Neuron (in vitro differentiated cells): Measurements from ENCODE around the gene MYT1.

Experiments used
- H2AFZ ChIP-seq: one replicate; pipeline ENCODE4 v1.6.1; 2013; ENCODE audit warnings: low read depth, mild to moderate bottlenecking, inconsistent platforms, low read length, moderate library complexity
- H3K27me3 ChIP-seq: one replicate; pipeline ENCODE4 v1.6.1; 2013; ENCODE audit warnings: low read length; ENCODE audit not compliant: insufficient read depth
- H3K36me3 ChIP-seq: one replicate; pipeline ENCODE4 v1.6.1; 2013; ENCODE audit warnings: low read length; ENCODE audit not compliant: insufficient read depth
- H3K4me1 ChIP-seq: one replicate; pipeline ENCODE4 v1.6.1; 2013; ENCODE audit warnings: low read length; ENCODE audit not compliant: insufficient read depth
- H3K4me3 ChIP-seq: 2 replicates; pipeline ENCODE4 v1.5.1; 2013; ENCODE audit warnings: mild to moderate bottlenecking, low read length, moderate library complexity
- H3K9me3 ChIP-seq: one replicate; pipeline ENCODE4 v1.6.1; 2013; ENCODE audit warnings: low read length

MYT1 gene

GRCh38 chr20:64160526-64161355 is 3.5 kb upstream of the MYT1 start:
- Histone ChIP-seq H3K4me1 (peaks cover 63% of the 10 kb centered on the region), H2AFZ (no peak overlapping the region), H3K9me3 (no peaks in the 10 kb centered on the region), H3K27me3 (peaks cover 17% of the 10 kb centered on the region), H3K4me3 (peak overlapping the region; percentile 39), H3K36me3 (no peaks in the 10 kb centered on the region)

DNA sequence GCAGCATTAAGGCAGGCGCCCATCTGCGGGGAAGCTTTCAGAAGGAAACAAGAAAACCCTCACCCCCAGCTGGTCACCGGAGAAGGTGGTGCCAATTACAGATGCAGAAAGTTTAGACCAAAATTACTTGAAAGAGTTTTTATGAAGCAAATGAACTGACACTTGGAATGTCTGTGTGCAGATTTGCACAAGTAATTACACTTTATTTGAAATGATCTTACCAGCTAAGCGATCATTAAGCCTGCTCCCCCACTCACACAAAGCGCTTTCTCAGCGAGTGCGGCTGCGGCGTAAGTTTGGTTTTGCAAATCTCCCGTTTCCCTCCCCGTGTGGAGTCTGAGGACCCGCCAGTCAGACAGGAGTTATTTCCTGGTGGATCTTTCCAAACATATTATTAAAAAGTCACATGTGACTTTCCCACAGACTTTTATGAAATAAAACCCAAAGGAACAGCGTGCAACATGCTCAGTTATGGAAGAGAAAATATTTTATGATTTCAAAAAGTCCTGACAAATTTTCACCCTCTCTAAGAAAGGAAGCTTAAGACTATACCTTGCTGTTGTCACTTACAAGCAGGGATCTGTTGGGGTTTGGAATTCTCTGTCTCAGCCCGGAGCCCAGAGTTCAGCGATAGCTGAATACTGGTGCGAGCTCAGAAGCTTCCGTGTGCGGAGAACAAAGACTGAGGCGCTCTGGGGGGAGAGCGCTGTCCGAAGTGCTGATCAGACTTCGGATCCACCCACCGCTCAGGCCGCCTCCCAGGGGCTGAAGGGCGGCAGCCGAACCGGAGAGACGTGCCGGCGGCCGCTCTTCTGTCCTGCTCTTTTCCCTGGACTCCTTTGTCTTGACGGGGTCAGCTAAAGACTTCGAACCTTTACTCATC is 2.7 kb upstream of the MYT1 start:
- H3K27me3 ChIP-seq = peaks cover 17% of the 10 kb centered on the region
- H3K4me1 ChIP-seq = peaks cover 56% of the 10 kb centered on the region
- no peak overlapping the region for H2AFZ ChIP-seq
- no peaks in the 10 kb centered on the region for H3K36me3 ChIP-seq
- H3K4me3 ChIP-seq = peak overlapping the region; percentile 39
- H3K9me3 ChIP-seq = no peaks in the 10 kb centered on the region

- Histone ChIP-seq H3K4me1 (peaks cover 52% of the 10 kb centered on the region), H3K9me3 (no peaks in the 10 kb centered on the region), H3K36me3 (no peaks in the 10 kb centered on the region), H2AFZ (no peak overlapping the region), H3K27me3 (peaks cover 17% of the 10 kb centered on the region), H3K4me3 (peak overlapping the region; percentile 39)
Observed at GRCh38 chr20:64162239-64162910, 1.9 kb upstream of the MYT1 start.

DNA sequence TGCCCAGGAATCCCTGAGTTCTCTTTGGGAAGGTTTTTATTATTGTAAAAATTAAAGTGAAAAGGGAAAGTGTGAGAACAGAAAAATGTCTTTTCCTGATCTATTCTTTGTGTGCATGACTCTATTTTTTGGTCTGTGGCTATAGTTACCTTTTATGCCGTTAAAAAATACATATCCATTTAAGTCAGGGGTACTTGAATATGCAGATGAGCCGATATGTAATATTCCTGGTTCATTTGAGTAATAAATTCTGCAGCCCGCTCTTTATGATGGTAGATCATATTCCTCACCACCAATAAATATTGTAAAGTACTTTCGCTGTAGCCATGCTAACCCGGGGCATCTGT is 503 bp upstream of the MYT1 start:
- Histone ChIP-seq H2AFZ (no peak overlapping the region), H3K4me1 (peaks cover 52% of the 10 kb centered on the region), H3K27me3 (peaks cover 19% of the 10 kb centered on the region), H3K9me3 (no peaks in the 10 kb centered on the region), H3K4me3 (no peak overlapping the region), H3K36me3 (no peaks in the 10 kb centered on the region)

DNA sequence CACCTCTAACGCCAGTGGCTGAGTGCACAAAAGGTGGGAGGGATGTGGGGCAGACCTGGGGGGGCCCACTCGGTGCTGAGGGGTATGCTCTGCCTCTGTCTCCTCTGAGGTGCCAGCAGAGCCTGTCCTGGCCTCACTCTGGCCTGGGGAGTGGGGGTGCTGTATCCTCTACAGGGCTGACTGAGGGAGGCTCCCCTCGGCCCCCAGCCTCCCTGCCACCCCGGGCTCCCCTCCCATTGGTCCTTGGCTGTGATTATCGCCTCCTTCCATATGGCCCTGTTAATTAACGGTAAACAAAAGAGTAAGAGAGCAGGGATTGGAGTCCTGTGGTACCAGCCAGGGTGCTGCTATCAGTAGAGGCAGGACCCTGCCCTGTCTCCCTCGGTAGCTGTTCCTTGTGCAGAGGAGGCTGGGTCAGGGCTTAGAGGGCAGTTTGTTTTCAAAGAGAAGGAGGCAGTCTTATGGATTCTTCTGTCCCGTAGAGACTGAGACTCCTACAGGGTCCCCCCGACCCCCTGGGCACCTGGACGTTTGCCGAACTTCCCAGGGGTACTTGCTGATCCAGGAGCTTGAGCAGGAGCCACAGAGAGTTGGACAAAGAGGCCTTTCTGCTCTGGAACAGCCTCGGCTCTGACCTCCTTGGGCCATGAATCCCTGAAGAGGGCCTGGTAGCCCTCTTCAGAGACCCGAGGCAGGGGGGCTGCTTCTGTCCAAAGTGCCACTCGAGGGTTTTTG is 1.8 kb downstream of the MYT1 start:
- H3K27me3 ChIP-seq = peaks cover 15% of the 10 kb centered on the region
- H3K36me3 ChIP-seq = no peaks in the 10 kb centered on the region
- peaks cover 36% of the 10 kb centered on the region for H3K4me1 ChIP-seq
- no peak overlapping the region for H2AFZ ChIP-seq
- H3K4me3 ChIP-seq = no peak overlapping the region
- H3K9me3 ChIP-seq = no peaks in the 10 kb centered on the region

- H3K27me3 ChIP-seq = peaks cover 11% of the 10 kb centered on the region
- H3K4me3 ChIP-seq = no peak overlapping the region
- H3K9me3 ChIP-seq = no peaks in the 10 kb centered on the region
- no peak overlapping the region for H2AFZ ChIP-seq
- H3K4me1 ChIP-seq = peaks cover 27% of the 10 kb centered on the region
- no peaks in the 10 kb centered on the region for H3K36me3 ChIP-seq
Observed at GRCh38 chr20:64166721-64167615, 2.7 kb downstream of the MYT1 start.

DNA sequence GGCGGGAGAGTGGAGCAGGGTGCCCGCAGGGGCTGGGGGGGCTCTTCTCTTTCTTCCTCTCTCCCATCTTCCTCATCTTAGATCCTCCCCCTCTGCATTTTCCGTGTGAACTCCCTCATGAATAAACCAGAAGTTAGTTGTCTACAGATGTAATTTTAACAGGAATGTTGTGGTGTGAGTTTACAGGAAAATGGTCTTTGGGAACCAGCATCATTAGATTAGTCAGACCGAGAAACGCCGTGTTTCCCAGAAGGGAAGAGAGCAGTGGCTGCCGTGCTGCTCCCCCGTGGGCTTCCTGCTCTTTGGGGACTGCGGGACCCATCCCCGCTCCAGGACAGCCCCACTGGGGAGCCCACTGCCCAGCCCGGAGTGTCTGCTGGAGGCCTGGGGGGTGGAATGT is 3.4 kb downstream of the MYT1 start:
- Histone ChIP-seq H3K36me3 (no peaks in the 10 kb centered on the region), H3K9me3 (no peaks in the 10 kb centered on the region), H3K4me1 (peaks cover 20% of the 10 kb centered on the region), H3K4me3 (no peak overlapping the region), H2AFZ (no peak overlapping the region), H3K27me3 (peaks cover 13% of the 10 kb centered on the region)

DNA sequence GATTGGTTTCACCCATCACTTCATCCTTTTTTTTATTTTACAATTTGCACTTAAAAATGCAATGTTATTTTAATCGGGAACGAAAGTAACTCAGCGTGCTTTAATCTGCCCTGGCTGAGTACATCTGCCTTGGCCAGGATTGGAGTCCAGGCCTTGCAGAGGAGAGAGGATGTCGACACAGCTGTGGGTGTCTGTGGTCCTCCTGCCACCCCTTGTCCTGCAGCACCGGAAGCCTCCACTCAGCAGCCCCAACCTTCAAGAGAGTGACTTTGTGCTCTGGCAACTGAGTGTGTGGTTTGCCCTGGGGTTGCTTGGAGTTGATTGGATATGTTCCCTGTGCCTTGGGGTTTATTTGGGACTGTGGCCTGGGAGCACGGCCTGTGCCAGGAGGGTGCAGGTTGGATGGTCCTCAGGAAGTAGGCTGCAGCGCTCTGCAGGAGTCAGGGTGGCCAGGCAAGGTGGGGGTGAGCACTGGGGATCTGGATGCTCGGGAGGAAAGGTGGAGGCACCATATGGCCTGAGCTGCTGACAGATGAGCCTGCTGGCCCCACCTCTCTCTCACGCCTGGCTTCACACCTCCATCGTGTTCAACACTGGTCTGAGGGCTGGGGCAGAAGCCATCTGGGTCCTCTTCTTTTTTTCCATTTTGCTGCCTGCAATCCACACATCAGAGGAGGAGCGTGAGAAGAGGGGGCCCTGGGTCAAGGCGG is 4.3 kb downstream of the MYT1 start:
- Histone ChIP-seq H3K4me1 (peaks cover 11% of the 10 kb centered on the region), H3K4me3 (no peak overlapping the region), H3K9me3 (no peaks in the 10 kb centered on the region), H3K36me3 (no peaks in the 10 kb centered on the region), H3K27me3 (peaks cover 21% of the 10 kb centered on the region), H2AFZ (no peak overlapping the region)

DNA sequence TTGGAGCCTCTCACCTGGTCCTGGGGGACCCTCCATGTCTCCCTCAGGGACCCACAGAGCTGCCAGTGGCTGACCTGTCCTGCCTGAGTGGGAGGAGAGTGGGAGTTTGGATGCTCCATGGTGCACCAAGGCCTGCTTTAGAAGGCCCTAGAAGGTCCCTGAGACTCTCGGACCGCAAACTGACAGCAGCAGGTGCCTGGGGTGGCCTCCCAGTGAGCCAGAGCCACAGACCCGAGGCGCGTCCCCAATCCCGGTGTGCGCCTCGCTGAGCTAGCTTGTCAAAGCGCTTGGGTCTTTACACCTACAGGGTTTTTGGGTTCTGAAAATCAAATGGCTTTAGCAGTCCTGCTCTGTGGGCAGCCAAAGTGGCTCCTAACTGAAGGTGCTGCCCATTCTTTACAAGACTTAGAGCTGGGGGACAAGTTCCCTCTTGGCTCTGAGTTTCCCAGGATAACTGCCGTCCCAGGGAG is 4.9 kb downstream of the MYT1 start:
- no peaks in the 10 kb centered on the region for H3K36me3 ChIP-seq
- H2AFZ ChIP-seq = no peak overlapping the region
- H3K9me3 ChIP-seq = no peaks in the 10 kb centered on the region
- H3K4me1 ChIP-seq = peaks cover 7% of the 10 kb centered on the region
- peaks cover 22% of the 10 kb centered on the region for H3K27me3 ChIP-seq
- no peak overlapping the region for H3K4me3 ChIP-seq

GRCh38 chr20:64171211-64171610 is 7.0 kb downstream of the MYT1 start:
- no peaks in the 10 kb centered on the region for H3K36me3 ChIP-seq
- no peaks in the 10 kb centered on the region for H3K9me3 ChIP-seq
- no peak overlapping the region for H3K4me3 ChIP-seq
- H2AFZ ChIP-seq = no peak overlapping the region
- peaks cover 3% of the 10 kb centered on the region for H3K4me1 ChIP-seq
- peaks cover 18% of the 10 kb centered on the region for H3K27me3 ChIP-seq

GRCh38 chr20:64173116-64173515 is 8.9 kb downstream of the MYT1 start:
- Histone ChIP-seq H3K9me3 (no peaks in the 10 kb centered on the region), H3K4me3 (no peak overlapping the region), H3K27me3 (peaks cover 18% of the 10 kb centered on the region), H3K4me1 (peaks cover 22% of the 10 kb centered on the region), H2AFZ (no peak overlapping the region), H3K36me3 (no peaks in the 10 kb centered on the region)
